T-helper 1 cell treated with Interleukin-12 subunit alpha and Interleukin-12 subunit beta and Interleukin-4 antibody, amounts not matched to agents 30 μg/mL and 1 μg/mL, for 36 hours (primary cell): ENCODE results near the gene TRIM62.
"Not testable (repeated sequence)": the region's sequence is repeated elsewhere in the genome, so short reads cannot be mapped to it uniquely, and the experiment has no call there.

Experiments used
- H3K27ac Mint-ChIP-seq: one replicate; pipeline ENCODE4 v1.8.0; 2021; ENCODE audit warnings: mild to moderate bottlenecking, mixed read lengths
- H3K27me3 Mint-ChIP-seq: one replicate; pipeline ENCODE4 v1.8.0; 2021; ENCODE audit warnings: low read depth, mixed read lengths
- H3K36me3 Mint-ChIP-seq: one replicate; pipeline ENCODE4 v1.8.0; 2021; ENCODE audit warnings: low read depth, mixed read lengths
- H3K4me1 Mint-ChIP-seq: one replicate; pipeline ENCODE4 v1.8.0; 2021; ENCODE audit warnings: low read depth, mixed read lengths
- H3K4me3 Mint-ChIP-seq: one replicate; pipeline ENCODE4 v1.8.0; 2021; ENCODE audit warnings: mild to moderate bottlenecking, moderate library complexity, mixed read lengths
- H3K9me3 Mint-ChIP-seq: one replicate; pipeline ENCODE4 v1.8.0; 2021; ENCODE audit warnings: mixed read lengths

TRIM62 gene

DNA sequence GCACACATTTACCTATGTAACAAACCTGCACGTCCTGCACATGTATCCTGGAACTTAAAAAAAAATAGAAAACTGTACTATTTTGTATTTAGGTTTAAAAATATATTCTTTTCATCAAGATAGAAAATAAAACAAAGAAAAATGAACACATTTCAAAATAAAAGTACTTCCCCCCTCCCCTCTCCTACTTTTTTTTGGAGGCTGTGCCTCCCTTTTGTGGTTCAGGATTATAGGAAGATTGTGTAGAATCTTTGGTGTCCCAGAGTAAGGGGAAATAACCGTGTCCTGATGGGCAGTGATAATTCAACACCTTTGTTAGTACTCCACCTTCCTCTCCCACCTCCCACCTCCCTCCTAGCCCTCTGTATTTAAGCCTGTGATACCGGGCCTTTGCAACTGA, 40.1 kb downstream of the TRIM62 start:
- Mint-ChIP-seq H3K36me3 (peaks cover 3% of the 10 kb centered on the region), H3K27me3 (no peaks in the 10 kb centered on the region), H3K4me1 (peaks cover 3% of the 10 kb centered on the region), H3K27ac (no peak overlapping the region), H3K4me3 (no peak overlapping the region), H3K9me3 (no peaks in the 10 kb centered on the region)

DNA sequence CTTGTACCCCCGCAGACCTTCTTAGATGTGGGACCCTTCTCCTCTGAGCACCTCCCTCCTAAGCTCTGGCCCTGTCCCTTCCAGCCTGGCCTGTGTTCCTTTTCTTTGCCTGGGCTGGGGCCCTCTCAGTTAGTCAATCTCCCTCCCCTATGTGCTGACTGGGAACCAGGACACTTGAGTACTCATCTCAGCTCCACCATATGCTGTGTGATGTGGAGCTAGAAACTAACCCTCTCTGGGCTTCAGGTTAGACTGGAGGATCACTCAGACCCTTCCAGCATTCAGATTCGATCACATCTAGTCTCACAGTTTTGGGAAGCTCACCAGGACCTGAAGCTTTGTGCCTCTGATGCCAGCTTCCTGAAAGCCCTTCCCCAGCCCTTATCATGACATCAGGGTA, 40.6 kb downstream of the TRIM62 start:
- Mint-ChIP-seq H3K4me1 (peaks cover 3% of the 10 kb centered on the region), H3K27me3 (no peaks in the 10 kb centered on the region), H3K4me3 (no peak overlapping the region), H3K27ac (peak overlapping the region; percentile 44), H3K36me3 (no peaks in the 10 kb centered on the region), H3K9me3 (no peaks in the 10 kb centered on the region)

DNA sequence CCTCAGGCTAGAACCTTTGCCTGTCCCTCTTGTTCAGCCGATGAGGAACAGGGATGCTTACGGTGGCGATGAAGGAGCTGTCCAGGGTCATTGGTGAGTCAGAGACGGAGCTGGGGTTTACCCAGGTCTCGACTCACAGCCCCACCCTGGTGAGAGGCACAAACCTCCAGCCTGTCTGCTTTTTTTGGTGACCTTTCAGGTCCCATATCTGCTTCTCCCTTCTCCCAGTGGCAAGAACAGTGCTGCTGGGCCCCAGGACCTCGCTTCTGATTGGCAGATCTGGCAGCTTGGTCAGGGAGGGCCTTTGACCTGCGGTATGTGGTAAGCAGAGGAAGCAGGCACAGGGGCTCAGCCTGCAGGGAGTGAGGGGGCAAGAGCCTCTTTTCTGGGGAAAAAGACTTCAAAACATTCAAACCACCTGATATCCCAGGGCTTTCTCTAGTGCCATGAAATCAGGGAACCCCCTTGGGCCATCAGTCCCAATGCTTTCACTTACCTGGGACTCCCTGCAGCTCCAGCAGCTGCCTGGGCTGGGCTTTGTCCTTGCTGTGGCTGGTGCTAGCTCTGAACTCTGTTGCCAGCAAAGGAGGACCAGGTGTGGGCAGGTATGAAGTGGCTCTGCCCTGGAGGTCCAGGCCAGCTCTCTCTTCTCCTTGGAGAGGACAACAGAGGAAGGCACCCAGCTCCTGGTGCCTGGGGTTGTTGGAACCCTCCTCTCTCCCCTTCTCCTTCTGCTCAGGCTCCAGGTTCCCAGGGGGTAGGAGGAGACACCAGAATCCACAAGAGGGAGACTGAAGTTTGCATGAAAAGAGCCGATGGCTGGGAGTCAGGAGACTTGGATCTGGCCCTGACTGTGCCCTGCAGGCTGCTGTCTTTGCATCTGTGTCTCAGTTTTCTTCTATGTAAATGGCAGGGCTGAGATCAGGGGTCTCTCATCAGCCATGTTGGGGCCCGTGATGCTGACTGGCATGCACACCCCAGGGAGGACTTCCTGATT, 41.4 kb downstream of the TRIM62 start:
- H3K4me3 Mint-ChIP-seq, result no peak overlapping the region
- H3K4me1 Mint-ChIP-seq, result peaks cover 3% of the 10 kb centered on the region
- no peaks in the 10 kb centered on the region for H3K9me3 Mint-ChIP-seq
- H3K36me3 Mint-ChIP-seq, result no peaks in the 10 kb centered on the region
- H3K27me3 Mint-ChIP-seq, result no peaks in the 10 kb centered on the region
- H3K27ac Mint-ChIP-seq, result no peak overlapping the region

DNA sequence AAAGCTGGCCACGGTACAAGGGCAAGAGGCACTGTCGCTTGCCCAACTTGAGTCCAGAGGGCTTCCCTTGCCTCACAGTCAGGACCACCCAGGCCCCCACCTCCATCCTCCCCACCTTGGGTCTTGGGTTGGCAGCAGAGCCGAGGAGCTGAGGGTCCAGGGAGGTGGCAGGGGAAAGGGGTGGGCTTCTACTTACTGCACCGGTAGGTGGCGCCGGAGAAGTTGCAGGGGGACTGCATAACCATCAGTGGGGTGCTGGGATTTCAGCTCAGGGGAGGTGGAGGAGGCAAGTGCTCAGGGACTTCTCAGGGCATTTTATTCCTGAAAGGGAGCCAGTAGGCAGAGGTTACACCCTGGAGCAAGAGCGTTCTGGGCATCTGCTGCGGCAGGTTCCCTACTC, 44.0 kb downstream of the TRIM62 start:
- Mint-ChIP-seq H3K27ac (no peak overlapping the region), H3K27me3 (no peaks in the 10 kb centered on the region), H3K9me3 (no peaks in the 10 kb centered on the region), H3K4me1 (peaks cover 5% of the 10 kb centered on the region), H3K36me3 (no peaks in the 10 kb centered on the region), H3K4me3 (no peak overlapping the region)

DNA sequence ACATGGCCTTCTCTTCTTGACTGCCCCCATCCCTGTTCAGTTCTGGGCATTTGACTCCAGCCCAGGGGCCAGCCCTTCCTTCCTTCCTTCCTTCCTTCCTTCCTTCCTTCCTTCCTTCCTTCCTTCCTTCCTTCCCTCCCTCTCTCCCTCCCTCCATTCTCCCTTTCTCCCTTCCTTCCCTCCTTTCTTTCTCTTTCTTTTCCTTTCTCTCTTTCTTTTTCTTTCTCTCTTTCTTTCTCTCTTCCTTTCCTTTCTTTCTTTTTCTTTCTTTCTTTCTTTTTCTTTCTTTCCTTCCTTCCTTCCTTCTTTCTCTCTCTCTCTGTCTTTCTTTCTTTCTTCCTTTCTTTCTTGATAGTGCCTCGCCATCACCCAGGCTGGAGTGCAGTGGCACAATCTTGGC, 45.8 kb downstream of the TRIM62 start:
- not testable (repeated sequence) for H3K36me3 Mint-ChIP-seq, H3K27ac Mint-ChIP-seq, H3K4me1 Mint-ChIP-seq, H3K4me3 Mint-ChIP-seq, H3K9me3 Mint-ChIP-seq, H3K27me3 Mint-ChIP-seq

DNA sequence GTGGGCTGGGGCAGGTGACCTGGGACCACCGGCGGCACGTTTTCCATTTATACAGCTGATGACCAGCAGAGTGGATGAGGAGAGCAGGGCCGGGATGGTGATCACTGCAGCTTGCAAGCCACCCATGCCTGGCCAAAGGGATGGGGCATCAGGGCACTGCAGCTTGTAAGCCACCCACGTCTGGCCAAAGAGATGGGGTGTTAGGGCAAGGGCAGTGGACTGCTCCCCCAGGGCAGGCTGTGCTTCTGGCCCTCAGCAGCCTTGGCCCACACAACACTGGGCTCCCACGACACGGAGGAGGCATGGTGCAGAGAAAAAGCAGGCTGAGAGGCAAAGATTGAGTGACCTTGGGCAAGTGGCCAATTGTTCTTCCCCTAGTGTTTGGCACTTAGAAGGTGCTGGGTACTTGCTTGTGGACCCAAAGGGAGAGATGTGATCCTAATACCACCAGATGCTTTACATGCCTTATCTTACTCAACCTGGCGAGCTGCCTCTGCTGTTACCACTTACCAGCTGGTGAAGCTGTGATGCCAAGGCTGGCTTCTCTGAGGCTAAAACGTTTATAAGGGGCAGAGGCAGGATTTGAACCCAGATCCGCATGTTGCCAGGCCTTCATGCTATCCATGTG, 48.3 kb downstream of the TRIM62 start:
- Mint-ChIP-seq H3K9me3 (no peaks in the 10 kb centered on the region), H3K27me3 (no peaks in the 10 kb centered on the region), H3K4me1 (peaks cover 25% of the 10 kb centered on the region), H3K27ac (no peak overlapping the region), H3K36me3 (peaks cover 2% of the 10 kb centered on the region), H3K4me3 (no peak overlapping the region)

DNA sequence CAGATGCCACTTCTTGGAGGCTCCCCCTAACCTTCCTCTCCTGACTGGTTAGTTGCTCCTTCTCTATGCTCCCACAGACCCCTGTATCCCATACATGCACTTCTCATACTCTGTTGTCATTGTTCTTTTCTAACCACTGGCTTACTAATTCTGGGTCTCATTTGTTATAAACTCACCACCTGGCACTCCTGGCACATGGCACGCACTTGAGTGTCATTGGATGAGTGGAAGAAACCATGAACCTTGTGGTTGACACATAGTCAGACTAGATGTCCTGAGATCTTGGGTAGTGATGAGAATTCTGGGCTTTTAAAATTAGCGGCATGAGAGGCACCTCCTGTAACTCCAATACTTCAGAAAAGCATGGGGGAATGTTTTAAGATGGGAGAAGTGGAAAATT, 49.3 kb downstream of the TRIM62 start:
- Mint-ChIP-seq H3K4me3 (no peak overlapping the region), H3K27ac (no peak overlapping the region), H3K4me1 (peaks cover 28% of the 10 kb centered on the region), H3K27me3 (no peaks in the 10 kb centered on the region), H3K36me3 (peaks cover 2% of the 10 kb centered on the region), H3K9me3 (no peaks in the 10 kb centered on the region)

DNA sequence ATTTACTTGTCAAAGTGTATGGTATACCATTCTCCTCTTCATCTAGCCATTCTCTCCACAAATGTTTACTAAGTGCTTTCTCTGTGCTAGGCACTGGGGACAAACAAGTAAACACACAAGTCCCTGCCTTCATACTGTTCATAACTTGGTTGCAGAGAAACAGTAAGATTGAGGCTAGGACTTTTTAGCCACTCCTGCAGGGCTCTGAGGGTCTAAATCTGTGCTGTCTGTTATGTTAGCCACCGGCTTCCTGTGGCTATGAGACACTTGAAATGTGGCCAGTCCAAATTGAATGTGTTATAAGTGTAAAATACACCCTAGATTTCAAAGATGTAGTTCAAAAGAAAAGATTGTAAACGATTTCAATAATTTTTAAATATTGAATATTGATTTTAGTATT, 50.7 kb downstream of the TRIM62 start:
- Mint-ChIP-seq H3K4me3 (no peak overlapping the region), H3K27ac (no peak overlapping the region), H3K9me3 (no peaks in the 10 kb centered on the region), H3K36me3 (peaks cover 8% of the 10 kb centered on the region), H3K27me3 (no peaks in the 10 kb centered on the region), H3K4me1 (peaks cover 34% of the 10 kb centered on the region)

DNA sequence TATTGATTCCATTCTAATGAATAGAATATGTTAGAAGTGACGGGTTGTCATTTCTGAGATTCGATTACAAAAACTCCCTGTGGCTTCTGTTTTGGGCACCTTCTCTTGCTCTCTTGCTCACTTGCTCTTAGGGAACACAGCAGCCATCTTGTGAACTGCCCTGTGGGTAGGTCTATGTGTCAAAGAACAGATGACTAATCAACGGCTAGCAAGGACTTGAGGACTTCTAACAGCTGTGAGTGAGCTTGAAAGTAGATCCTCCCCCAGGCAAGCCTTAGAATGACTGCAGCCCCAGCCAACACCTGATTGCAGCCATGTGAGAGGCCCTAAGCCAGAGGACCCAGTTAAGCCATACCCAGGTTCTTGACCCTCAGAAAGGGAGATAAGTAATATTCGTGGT, 51.5 kb downstream of the TRIM62 start:
- Mint-ChIP-seq H3K4me3 (no peak overlapping the region), H3K27me3 (no peaks in the 10 kb centered on the region), H3K4me1 (peaks cover 43% of the 10 kb centered on the region), H3K36me3 (peaks cover 15% of the 10 kb centered on the region), H3K9me3 (no peaks in the 10 kb centered on the region), H3K27ac (no peak overlapping the region)

DNA sequence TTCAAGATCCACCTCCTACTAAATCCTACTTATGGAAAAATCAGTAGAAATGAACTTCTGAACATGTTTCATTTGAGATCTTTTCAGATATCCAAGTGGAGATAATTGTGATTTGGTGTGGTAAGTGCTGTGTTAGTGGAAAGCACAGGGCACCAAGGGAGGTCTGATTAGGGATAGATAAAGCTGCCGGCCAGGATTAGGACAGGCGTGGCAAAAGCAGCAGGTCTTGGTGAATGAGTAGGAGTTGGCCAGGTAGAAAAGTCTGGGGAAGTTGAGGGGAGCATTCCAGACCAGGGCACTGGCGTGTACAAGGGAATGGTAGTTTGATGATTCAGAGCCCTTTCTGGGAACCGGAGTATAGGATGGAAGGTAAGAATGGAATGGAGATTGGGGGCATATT, 53.1 kb downstream of the TRIM62 start:
- peaks cover 44% of the 10 kb centered on the region for H3K4me1 Mint-ChIP-seq

DNA sequence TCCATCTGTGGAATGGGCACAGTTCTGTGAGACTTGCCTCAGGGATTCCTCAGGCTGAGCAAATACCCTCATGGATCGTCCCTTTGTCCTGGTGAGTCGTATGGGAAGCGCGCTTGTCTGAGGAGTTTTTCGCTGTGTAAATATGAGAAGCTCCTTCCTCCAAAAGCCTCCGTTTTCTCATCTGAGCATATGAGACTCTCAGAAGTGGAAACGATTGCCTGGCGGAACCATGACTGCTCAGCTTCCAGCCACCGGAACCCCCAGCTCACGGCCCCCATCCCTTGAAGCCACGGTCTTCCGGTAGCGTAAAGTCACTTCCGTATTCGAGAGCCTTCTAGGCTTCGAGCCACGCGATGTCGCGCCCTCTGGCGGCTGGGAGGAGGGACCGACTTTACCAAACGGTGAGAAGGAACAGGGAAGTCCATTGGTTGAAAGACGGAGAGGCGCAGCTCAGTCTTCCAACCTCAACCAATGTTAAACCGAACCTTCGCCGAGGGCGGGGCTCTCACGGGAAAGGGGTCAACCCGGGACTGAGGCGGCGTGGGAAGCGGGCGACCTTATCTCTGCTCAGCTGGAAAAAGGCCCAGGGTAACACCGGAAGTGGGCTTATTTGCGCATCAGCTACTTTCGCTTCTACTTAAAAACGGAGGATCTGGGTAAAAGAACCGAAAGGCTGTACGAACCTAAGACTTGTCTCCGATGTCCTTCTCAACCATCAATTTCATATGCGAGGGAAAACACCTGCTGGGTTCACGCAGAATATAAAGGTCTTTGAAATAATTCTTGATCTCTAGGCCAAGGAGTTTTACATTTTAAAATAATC, 54.6 kb downstream of the TRIM62 start:
- Mint-ChIP-seq H3K4me1 (peaks cover 37% of the 10 kb centered on the region), H3K4me3 (peak overlapping the region; percentile 94), H3K36me3 (peaks cover 18% of the 10 kb centered on the region), H3K27me3 (no peaks in the 10 kb centered on the region), H3K9me3 (no peaks in the 10 kb centered on the region), H3K27ac (peak overlapping the region; percentile 97)

More for the DNA sequence above, 53.1 kb downstream of the TRIM62 start:
- peak overlapping the region; percentile 61 for H3K27ac Mint-ChIP-seq
- peak overlapping the region; percentile 40 for H3K4me3 Mint-ChIP-seq
- H3K9me3 Mint-ChIP-seq, result no peaks in the 10 kb centered on the region
- H3K27me3 Mint-ChIP-seq, result no peaks in the 10 kb centered on the region
- H3K36me3 Mint-ChIP-seq, result peaks cover 18% of the 10 kb centered on the region

DNA sequence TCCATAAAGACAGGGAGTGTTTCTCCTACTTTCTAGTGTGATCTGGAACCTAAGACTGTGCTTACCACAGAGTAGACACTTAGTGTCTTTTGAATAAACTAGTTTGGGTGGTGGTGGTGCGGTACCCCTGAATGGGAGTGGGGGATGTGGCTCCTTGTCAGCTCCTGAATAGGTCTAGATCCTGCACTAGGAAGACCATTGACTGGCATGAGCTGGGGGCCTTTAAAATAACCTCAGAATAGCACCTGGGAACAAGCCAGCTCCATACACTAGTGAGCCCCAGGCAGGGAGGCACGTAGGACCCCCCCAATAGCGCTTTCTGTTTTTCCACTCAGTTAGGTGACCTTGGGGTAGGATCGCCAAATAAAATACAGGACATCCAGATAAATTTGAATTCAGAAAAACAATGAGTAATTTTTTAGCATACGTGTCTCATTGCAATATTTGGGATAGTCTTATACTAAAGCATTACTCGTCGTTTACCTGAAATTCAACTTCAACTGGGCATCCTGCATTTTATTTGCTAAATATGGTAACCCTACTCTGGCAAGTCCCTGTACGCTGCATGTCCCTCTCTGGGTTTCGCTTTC, 55.3 kb downstream of the TRIM62 start:
- no peaks in the 10 kb centered on the region for H3K9me3 Mint-ChIP-seq

DNA sequence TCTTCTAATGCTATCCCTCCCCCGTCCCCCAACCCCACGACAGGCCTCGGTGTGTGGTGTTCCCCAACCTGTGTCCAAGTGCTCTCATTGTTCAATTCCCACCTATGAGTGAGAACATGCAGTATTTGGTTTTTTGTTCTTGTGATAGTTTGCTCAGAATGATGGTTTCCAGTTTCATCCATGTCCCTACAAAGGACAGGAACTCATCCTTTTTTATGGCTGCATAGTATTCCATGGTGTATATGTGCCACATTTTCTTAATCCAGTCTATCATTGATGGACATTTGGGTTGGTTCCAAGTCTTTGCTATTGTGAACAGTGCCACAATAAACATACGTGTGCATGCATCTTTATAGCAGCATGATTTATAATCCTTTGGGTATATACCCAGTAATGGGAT, 57.2 kb downstream of the TRIM62 start:
- H3K9me3 Mint-ChIP-seq, H3K4me3 Mint-ChIP-seq, H3K27me3 Mint-ChIP-seq, H3K27ac Mint-ChIP-seq: not testable (repeated sequence)
- Mint-ChIP-seq H3K4me1 (peaks cover 27% of the 10 kb centered on the region), H3K36me3 (peaks cover 18% of the 10 kb centered on the region)

More for the DNA sequence above, 55.3 kb downstream of the TRIM62 start:
- Mint-ChIP-seq H3K4me3 (peak overlapping the region; percentile 94), H3K36me3 (peaks cover 18% of the 10 kb centered on the region), H3K4me1 (peaks cover 37% of the 10 kb centered on the region), H3K27me3 (no peaks in the 10 kb centered on the region), H3K27ac (peak overlapping the region; percentile 97)

DNA sequence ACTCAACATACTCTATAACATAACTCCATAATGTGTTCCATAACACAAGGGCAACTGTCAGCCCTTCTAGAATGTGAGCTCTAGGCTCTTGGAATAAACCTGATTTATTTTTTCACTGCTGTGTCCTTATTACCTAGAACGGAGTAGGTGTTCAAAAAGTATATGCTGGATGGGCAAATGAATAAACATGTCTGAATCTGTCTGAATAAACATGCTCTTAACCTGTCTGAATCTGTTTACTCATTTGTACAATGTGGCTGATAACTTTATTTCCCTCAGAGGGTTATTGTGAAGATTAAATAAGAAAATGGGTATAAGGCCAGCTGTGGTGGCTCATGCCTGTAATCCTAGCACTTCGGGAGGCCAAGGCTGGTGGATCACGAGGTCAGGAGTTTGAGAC, 58.6 kb downstream of the TRIM62 start:
- H3K4me3 Mint-ChIP-seq, result no peak overlapping the region
- no peak overlapping the region for H3K27ac Mint-ChIP-seq
- no peaks in the 10 kb centered on the region for H3K9me3 Mint-ChIP-seq
- no peaks in the 10 kb centered on the region for H3K27me3 Mint-ChIP-seq
- peaks cover 15% of the 10 kb centered on the region for H3K4me1 Mint-ChIP-seq
- H3K36me3 Mint-ChIP-seq, result peaks cover 16% of the 10 kb centered on the region
